SU-DHL-6 (cell line): ENCODE results near the gene CEP350.

Source experiments
- CTCF ChIP-seq: fragments of 200-600 bp; sonication (generic); IDR thresholded peaks from one replicate; pipeline ENCODE4 v1.5.1; 2017; ENCODE audit warnings: antibody characterized with exemption, mild to moderate bottlenecking, low read length, moderate library complexity; ENCODE audit not compliant: insufficient read depth, poor library complexity, severe bottlenecking
- EZH2phosphoT487 ChIP-seq: fragments of 200-600 bp; sonication (generic), shearing (Covaris generic); conservative IDR thresholded peaks from 2 replicates; pipeline ENCODE4 v1.6.1; 2018; ENCODE audit warnings: mild to moderate bottlenecking, antibody characterized with exemption, low read length, moderate library complexity, mixed read lengths

DNA sequence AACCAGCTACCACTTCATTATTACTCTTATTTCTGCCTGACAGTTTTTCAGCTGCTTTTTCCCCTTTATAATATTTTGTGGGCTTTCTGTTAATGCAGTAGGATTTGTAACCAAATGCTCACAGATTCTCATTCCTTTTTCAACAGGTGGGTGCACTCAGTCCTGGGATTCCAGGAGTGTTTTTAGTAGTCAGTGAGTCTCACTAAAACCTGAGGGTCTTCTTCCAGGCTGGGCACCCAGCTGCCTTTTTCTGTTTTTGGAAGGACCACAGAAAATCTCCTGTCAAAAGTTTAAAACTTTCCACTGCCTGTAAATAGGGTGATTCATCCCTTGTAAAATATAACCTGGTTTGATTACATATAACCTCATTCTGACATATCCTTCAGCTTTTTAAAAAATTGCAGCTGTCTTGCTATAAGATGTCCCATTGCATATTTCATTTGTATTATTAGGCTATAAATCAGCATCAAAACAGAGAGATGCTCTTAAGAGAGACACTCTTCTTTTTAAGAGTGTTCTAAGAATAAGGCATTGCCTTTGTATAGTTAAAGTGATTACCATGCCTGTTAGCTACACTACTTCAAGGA, 16.8 kb upstream of the CEP350 start:
- TF ChIP-seq CTCF (no peak), EZH2phosphoT487 (no peak)
